ENCODE results near the gene GADD45G.

- TF ChIP-seq, protein P1, sequence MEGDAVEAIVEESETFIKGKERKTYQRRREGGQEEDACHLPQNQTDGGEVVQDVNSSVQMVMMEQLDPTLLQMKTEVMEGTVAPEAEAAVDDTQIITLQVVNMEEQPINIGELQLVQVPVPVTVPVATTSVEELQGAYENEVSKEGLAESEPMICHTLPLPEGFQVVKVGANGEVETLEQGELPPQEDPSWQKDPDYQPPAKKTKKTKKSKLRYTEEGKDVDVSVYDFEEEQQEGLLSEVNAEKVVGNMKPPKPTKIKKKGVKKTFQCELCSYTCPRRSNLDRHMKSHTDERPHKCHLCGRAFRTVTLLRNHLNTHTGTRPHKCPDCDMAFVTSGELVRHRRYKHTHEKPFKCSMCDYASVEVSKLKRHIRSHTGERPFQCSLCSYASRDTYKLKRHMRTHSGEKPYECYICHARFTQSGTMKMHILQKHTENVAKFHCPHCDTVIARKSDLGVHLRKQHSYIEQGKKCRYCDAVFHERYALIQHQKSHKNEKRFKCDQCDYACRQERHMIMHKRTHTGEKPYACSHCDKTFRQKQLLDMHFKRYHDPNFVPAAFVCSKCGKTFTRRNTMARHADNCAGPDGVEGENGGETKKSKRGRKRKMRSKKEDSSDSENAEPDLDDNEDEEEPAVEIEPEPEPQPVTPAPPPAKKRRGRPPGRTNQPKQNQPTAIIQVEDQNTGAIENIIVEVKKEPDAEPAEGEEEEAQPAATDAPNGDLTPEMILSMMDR (IDR thresholded peaks at IDR 0.05) = no peak
- TF ChIP-seq IRF2 (CRISPR knock-in tag; IDR thresholded peaks at IDR 0.05; ENCODE audit: borderline replicate concordance, low read depth) (no peak), FOXJ3 (CRISPR knock-in tag; IDR thresholded peaks at IDR 0.05; ENCODE audit: borderline replicate concordance) (no peak), KAT7 (CRISPR knock-in tag; IDR thresholded peaks at IDR 0.05; ENCODE audit: borderline replicate concordance) (no peak), JUN (CRISPR knock-in tag; IDR thresholded peaks at IDR 0.05) (no peak), USF1 (CRISPR knock-in tag; IDR thresholded peaks at IDR 0.05) (no peak), NR3C1 (CRISPR knock-in tag; conservative IDR thresholded peaks at IDR 0.05; ENCODE audit: low read depth) (no peak), EMX1 (CRISPR knock-in tag; IDR thresholded peaks at IDR 0.05) (no peak)
- TF ChIP-seq, protein P2, sequence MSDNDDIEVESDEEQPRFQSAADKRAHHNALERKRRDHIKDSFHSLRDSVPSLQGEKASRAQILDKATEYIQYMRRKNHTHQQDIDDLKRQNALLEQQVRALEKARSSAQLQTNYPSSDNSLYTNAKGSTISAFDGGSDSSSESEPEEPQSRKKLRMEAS (CRISPR knock-in tag; IDR thresholded peaks at IDR 0.05) = no peak
- TF ChIP-seq, protein P3, sequence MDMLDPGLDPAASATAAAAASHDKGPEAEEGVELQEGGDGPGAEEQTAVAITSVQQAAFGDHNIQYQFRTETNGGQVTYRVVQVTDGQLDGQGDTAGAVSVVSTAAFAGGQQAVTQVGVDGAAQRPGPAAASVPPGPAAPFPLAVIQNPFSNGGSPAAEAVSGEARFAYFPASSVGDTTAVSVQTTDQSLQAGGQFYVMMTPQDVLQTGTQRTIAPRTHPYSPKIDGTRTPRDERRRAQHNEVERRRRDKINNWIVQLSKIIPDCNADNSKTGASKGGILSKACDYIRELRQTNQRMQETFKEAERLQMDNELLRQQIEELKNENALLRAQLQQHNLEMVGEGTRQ (CRISPR knock-in tag; IDR thresholded peaks at IDR 0.05) = no peak
- TF ChIP-seq, protein P4, sequence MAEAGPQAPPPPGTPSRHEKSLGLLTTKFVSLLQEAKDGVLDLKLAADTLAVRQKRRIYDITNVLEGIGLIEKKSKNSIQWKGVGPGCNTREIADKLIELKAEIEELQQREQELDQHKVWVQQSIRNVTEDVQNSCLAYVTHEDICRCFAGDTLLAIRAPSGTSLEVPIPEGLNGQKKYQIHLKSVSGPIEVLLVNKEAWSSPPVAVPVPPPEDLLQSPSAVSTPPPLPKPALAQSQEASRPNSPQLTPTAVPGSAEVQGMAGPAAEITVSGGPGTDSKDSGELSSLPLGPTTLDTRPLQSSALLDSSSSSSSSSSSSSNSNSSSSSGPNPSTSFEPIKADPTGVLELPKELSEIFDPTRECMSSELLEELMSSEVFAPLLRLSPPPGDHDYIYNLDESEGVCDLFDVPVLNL (CRISPR knock-in tag; IDR thresholded peaks at IDR 0.05; ENCODE audit: borderline replicate concordance, low read depth) = no peak
Measured at GRCh38 chr9:89638359-89638758, 33.5 kb downstream of the GADD45G start.
